ENCODE measurements around the gene AGFG2.
"Not testable (repeated sequence)": the region's sequence is repeated elsewhere in the genome, so short reads cannot be mapped to it uniquely, and the experiment has no call there.

The AGFG2 gene

DNA sequence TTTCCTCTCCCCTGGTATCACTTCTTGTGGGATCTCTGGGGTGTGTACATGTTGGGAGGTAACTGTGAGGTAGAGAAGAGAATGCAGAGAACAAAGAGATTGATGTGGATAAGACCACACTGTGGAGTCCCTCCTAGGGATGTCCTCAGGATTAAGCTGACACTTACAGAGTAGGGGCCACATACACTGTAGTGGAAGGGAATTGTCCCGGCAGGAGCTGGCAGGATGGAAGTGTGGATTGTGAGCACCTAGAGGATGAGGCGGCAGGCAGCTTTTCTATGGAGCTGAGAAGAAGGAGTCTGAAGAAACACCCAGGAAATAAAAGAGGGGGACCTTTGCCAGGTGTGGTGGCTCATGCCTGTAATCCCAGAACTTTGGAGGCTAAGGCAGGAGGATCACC is 13.5 kb downstream of the AGFG2 start:
- DNase-seq (ENCODE audit: low read depth in 2 of 2) = no peak

- no peak for DNase-seq (ENCODE audit: low read depth in 2 of 2)
These were observed 14.0 kb downstream of the AGFG2 start for GRCh38 chr7:100553032-100553431.

GRCh38 chr7:100555701-100556100 is 16.7 kb downstream of the AGFG2 start:
- no peak for DNase-seq (ENCODE audit: low read depth in 2 of 2)

DNA sequence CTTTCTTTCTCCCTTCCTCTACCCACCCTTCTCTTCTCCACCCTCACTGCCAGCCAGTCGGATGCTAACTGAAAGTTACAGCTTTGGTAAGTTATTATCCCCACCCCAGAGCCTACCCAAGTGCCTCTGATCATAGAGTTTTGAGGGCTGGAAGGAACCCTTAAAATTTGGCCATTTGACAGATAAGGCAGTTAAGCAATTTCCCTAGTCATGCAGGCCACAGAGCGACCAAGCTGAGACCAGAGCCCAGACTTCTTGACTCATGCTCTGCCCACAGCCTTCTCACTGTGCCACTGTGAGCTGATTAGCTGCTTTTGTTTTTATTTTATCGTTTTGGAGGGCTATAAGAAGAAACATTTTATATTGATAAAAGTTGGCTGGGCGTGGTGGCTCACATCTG is 17.5 kb downstream of the AGFG2 start:
- DNase-seq (ENCODE audit: low read depth in 2 of 2) = no peak

- no peak for DNase-seq (ENCODE audit: low read depth in 2 of 2)
These were observed 20.1 kb downstream of the AGFG2 start for GRCh38 chr7:100559127-100559526.

GRCh38 chr7:100561491-100562194 is 22.6 kb downstream of the AGFG2 start:
- no peak for DNase-seq (ENCODE audit: low read depth in 2 of 2)

DNA sequence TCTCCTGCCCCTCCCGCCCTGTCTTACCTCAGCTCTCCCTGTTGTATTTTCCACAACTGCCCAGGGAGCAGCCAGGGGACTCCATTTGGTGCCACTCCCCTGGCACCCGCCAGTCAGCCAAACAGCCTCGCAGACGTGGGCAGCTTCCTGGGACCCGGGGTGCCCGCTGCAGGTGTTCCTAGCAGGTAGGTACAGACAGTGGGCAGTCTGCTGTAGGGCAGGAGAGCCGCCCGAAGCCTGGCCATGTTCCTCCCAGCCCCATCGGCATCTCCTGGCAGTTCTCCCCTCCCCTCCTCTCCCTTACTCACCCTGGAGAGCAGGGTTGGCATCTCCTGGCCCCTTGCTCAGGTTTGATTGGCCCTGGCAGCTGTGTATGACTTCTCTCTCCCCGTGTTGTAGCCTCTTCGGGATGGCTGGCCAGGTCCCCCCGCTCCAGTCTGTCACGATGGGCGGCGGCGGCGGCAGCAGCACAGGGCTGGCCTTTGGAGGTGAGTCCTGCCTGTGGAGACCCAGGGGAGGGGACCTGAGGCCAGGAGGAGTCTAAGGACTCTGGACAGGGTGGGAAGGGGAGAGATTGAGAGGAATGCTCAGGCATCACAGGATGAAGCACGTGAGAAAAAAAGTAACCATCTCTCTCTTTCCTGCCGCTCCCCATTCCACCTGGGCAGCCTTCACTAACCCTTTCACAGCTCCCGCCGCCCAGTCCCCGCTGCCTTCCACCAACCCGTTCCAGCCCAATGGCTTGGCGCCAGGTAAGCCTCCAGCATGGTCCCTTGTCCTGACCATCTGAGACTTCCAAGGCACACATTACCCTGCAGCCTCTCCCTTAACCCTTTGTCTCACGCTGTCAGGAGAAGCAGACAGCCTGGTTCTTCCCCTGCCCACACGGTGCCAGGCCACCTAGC is 23.4 kb downstream of the AGFG2 start:
- DNase-seq (ENCODE audit: low read depth in 2 of 2) = no peak

- DNase-seq (ENCODE audit: low read depth in 2 of 2) = no peak
These were observed 24.1 kb downstream of the AGFG2 start for GRCh38 chr7:100563100-100563564.

DNA sequence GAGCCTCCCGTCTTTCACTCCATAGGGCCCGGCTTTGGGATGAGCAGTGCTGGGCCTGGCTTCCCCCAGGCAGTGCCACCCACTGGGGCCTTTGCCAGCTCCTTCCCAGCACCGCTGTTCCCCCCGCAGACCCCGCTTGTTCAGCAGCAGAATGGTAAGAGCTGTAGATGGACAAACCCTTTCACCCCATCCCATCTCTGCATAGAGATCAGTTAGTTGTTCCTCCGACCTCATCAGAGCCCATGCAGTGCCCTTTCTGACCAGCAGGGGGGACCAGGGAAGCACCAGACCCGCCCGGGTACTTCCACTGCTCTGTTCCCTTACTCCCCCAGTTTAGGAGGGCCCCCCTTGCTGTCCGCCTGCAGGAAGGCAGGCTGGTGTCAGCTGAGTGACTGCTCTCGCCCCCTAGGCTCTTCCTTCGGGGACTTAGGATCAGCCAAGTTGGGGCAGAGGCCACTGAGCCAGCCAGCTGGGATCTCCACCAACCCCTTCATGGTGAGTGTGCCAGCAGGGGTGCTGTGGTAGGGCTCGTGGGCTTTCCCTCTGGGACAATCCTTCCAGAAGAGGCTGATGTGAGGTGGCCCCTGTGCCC is 24.9 kb downstream of the AGFG2 start:
- DNase-seq (ENCODE audit: low read depth in 2 of 2) = no peak

DNA sequence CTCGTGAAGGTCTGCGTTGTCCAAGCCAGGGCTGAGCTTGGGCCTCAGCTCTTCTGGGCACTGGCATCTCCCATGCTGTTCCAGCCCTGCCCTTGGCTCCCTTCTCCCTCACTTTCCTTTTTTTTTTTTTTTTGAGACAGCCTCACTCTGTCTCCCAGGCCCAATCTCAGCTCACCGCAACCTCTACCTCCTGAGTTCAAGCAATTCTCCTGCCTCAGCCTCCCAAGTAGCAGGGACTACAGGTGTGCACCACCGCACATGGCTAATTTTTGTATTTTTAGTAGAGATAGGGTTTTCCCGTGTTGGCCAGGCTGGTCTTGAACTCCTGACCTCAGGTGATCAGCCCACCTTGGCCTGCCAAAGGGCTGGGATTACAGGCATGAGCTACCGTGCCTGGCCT is 25.4 kb downstream of the AGFG2 start:
- DNase-seq (ENCODE audit: low read depth in 2 of 2) = not testable (repeated sequence)

DNA sequence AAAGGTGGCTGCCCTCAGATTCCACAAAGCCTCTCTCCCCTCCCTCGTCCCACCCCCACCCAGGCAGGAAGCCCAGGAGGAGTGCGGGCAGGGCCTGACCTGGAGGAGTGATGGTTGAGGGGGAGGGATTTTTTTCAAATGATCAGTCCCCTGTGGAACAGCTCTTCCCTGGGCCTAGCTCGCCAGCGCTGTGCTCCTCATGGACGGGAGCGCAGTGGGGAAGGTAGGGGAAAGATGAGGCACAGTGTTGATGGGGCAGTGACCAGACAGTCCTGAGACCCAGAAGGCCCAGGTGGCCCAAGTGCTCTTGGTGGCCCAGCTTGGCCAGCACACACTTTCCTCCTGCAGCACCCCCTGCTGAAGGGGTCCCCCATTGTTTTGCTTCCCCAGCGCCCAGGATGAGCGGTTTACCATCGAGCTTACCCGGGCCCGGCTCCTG is 26.1 kb downstream of the AGFG2 start:
- DNase-seq (ENCODE audit: low read depth in 2 of 2) = no peak

- no peak for DNase-seq (ENCODE audit: low read depth in 2 of 2)
These were observed 27.1 kb downstream of the AGFG2 start for GRCh38 chr7:100566018-100566531.

GRCh38 chr7:100567031-100567730 is 28.2 kb downstream of the AGFG2 start:
- no peak for DNase-seq (ENCODE audit: low read depth in 2 of 2)

- DNase-seq (ENCODE audit: low read depth in 2 of 2) = no peak
These were observed 28.8 kb downstream of the AGFG2 start for GRCh38 chr7:100567751-100568175.

DNA sequence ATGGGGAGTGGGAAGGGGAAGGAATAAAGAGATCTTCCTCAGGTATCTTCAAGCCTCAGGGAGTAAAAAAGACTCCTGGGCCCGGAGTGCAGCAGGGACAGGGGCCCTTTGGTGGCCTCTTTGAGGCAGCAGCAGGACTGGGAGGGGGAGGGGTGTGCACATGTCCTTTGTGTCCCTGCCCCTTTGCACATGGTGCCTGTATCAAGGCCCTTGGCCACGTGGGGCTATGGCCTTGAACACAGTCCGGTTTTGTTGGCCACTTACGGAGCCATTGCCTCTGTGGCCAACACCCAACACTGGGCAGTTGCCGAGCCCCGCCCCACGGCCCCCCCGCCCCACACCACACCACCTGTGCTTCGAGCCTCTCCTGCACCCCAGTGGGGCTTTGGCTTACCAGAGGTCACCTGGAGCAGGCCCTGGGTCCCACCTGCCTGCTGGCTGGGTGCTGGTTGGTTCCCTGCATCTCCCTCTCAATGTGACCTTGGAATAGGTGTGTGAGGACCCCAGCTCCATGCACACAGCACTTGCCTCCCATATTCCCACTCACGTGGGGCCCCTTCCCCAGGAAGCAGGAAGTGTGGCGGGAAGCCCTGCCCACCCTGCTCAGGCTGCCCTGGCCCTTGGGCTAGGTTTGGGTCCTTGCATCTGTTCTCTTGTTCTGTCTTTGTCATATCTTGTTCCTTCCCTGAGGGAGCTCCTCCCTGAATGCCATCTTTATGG is 29.3 kb downstream of the AGFG2 start:
- DNase-seq (ENCODE audit: low read depth in 2 of 2) = no peak

DNA sequence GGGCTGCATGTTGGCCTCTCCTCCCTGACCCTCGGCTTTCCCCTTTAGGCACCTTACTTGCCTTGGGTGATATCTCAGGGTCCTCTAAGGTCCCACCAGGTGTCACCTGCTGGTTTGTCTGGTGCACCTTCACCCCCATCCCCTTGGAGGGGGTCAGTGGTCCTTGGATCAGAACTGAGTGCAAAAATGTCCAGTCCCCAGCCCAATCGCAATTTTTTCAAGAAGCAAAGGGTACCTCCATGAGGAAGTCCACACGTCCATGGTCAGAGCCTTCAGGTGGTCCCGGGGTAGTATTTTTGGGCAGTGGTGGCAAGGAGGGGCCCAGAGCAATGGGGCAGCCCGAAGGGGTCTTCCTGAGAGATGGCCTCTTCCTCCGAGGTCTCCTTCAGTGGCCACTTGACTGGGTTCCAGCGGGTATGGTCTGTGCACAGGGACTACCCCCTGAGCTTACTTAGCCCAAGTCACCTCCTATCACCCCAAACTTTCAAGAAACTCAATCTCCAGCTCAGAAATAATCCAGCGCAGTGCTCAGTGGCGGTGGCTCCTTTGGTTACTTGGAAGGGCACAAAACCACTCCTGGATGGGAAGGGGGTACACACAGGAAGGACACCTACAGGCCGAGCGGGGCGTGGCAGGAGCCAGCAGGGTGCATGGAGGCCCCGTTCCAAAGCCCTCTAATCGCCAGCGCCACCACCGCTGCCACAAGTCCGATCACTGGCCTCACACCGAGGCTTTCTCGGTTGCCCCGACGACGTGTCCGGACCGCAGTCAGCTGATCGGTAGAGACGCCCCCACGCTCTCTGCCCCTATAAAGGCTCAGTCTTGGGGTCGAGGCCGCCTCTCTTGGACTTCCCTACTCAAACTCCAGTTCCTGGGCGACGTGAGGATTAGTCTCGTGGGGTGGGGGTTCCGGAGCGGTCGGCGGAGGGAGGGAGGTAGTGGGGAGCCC is 30.2 kb downstream of the AGFG2 start:
- DNase-seq (ENCODE audit: low read depth in 2 of 2) = no peak

DNA sequence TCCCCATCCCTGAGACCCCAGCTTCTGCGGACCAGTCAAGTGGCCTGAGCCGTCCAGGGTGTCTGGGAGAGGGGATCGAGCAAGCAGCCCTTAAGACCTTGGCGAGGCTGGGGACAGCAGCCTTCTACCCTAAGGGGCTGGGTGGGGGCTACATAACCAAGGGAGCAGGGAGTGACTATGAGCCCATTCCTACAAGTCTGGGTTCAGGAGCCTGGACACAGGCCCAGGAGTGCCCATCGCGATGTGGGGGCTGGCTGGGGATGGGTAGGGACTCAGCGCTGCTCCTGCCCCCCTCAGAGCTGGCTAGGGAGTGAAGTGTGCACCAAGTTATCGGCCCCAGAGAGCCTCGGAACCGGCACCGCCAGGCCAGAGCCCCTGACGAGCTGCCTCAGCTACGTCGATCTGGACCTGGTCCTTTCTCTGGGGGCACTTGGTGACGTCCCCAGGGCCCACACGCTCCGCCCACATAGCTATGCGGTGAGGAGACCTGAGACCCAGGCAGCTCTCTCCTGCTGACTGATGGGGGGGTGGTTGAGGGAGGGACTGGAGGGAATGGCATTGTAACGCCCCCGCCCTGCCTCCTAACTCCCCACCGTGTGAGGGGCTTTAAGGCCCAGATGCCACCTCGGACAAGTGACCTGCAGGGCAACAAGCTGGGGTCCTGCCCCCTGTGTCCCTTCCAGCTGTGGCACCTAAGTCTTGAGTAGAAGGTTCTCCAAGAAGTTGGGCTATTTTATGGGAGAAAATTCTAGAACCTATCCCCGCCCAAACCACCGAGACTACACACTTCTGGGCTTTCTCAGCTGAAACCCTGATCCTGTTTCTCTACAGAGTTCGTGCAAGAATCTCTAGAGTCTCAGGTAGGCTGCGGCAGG is 32.2 kb downstream of the AGFG2 start:
- no peak for DNase-seq (ENCODE audit: low read depth in 2 of 2)

GRCh38 chr7:100571829-100572116 is 32.8 kb downstream of the AGFG2 start:
- no peak for DNase-seq (ENCODE audit: low read depth in 2 of 2)
